HFFc6 (cell line): ENCODE measurements around the gene SPC25. TPM values are rescaled to one million over a fixed set of nuclear protein-coding genes. Genes with fewer than 3 reads are reported as not detected.
"Not testable (repeated sequence)": the region's sequence is repeated elsewhere in the genome, so short reads cannot be mapped to it uniquely, and the experiment has no call there.

ENCODE experiments used
- DNase-seq: peaks from one replicate; pipeline ENCODE4 v3.0.0-alpha.2; 2018
- H3K27ac Mint-ChIP-seq: 2 replicates; pipeline ENCODE4 v1.8.0; 2020; ENCODE audit warnings: mild to moderate bottlenecking, mixed read lengths
- H3K27me3 Mint-ChIP-seq: 2 replicates; pipeline ENCODE4 v1.8.0; 2021; ENCODE audit warnings: mild to moderate bottlenecking, moderate library complexity, mixed read lengths; ENCODE audit not compliant: insufficient read depth
- H3K36me3 Mint-ChIP-seq: 2 replicates; pipeline ENCODE4 v1.8.0; 2021; ENCODE audit warnings: low read depth, mixed read lengths
- H3K4me1 Mint-ChIP-seq: 2 replicates; pipeline ENCODE4 v1.8.0; 2020; ENCODE audit warnings: low read depth, mixed read lengths
- H3K4me3 Mint-ChIP-seq: 2 replicates; pipeline ENCODE4 v1.8.0; 2020; ENCODE audit warnings: mild to moderate bottlenecking, moderate library complexity, mixed read lengths
- H3K9me3 Mint-ChIP-seq: 2 replicates; pipeline ENCODE4 v1.8.0; 2020; ENCODE audit warnings: mild to moderate bottlenecking, mixed read lengths
- CTCF ChIP-seq: fragments of 200-600 bp; sonication (generic); IDR thresholded peaks from 2 replicates; pipeline ENCODE4 v1.5.0; 2021; ENCODE audit warnings: antibody characterized with exemption, mild to moderate bottlenecking
- long read RNA-seq: library from polyadenylated mRNA; unstranded; transcript quantifications from one replicate; pipeline ENCODE4 v2.0.0, GENCODE V29; 2019
- total RNA-seq, 6 experiments: library from RNA; stranded (reverse); fragmentation: NEBNext Ultra II Directional; extraction: Animal tissue kit (Norgen Biotek cat#: 25700); gene quantifications; 2 replicates in 1 of 6; 3 replicates in 5 of 6; pipeline ENCODE4 v1.2.3, GENCODE V29; 2021

The SPC25 gene
- 10 to 100 TPM in 5 of 6 experiments, 1 to 10 TPM in 1; 9.4 to 22.6 (median 16.2) TPM for total RNA-seq
- long read RNA-seq, transcript SPC25-201 (7 exons, 1,354 nt), result major isoform, 14 of 14 reads
- long read RNA-seq, partial matches to known transcripts, result 0 of 14 reads
- long read RNA-seq, other reads (novel, unspliced or antisense), result 0 of 14 reads

GRCh38 chr2:168890006-168890782, at the start of gene SPC25:
TSS of gene SPC25 (minus strand) at chr2:168890430. CDS start at chr2:168889519, 911 bp downstream.
- H3K4me3 Mint-ChIP-seq, result peak within 1 kb of the TSS; percentile 100
- peak; percentile 90 for DNase-seq
- peaks cover 9% of the 10 kb centered on the region for H3K27me3 Mint-ChIP-seq
- no peaks in the 10 kb centered on the region for H3K9me3 Mint-ChIP-seq
- peak within 1 kb of the TSS; percentile 91 for H3K27ac Mint-ChIP-seq
- peaks cover 28% of the 10 kb centered on the region for H3K4me1 Mint-ChIP-seq
- peak; percentile 39 for TF ChIP-seq CTCF
- 0 out of 2 replicates have a peak, but pooled peaks cover 5% of the 10 kb centered on the region for H3K36me3 Mint-ChIP-seq

- DNase-seq, result no peak
- TF ChIP-seq CTCF, result no peak
- Mint-ChIP-seq H3K4me3 (no peak overlapping the region), H3K9me3 (no peaks in the 10 kb centered on the region), H3K36me3 (no peaks in the 10 kb centered on the region), H3K27ac (no peak overlapping the region), H3K27me3 (no peaks in the 10 kb centered on the region), H3K4me1 (peaks cover 13% of the 10 kb centered on the region)
Observed at GRCh38 chr2:168939918-168940317, 49.7 kb upstream of the SPC25 start.

DNA sequence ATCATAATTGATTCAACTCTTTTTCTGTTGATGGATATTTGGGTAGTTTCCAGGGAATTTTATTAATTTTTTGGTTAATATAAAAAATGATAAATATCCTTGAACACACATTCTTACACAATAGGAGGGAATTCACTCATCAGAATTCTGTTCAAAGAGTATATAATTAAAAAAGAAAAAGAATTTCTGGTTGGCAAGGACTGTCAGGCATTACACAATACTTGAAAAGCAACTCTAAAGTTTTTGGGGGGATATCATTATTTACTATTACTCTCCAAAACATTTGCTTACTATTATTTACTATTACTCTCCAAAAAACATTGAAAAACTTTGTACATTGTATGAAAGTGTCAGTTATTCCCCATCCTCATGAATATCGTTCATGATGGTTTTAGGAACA, 48.8 kb upstream of the SPC25 start:
- H3K9me3 Mint-ChIP-seq, result no peaks in the 10 kb centered on the region
- H3K4me3 Mint-ChIP-seq, result no peak overlapping the region
- no peak for DNase-seq
- peaks cover 18% of the 10 kb centered on the region for H3K4me1 Mint-ChIP-seq
- no peaks in the 10 kb centered on the region; the same call in 1 of the 2 replicates for H3K27me3 Mint-ChIP-seq
- H3K27ac Mint-ChIP-seq, result no peak overlapping the region
- TF ChIP-seq CTCF, result no peak
- no peaks in the 10 kb centered on the region for H3K36me3 Mint-ChIP-seq

DNA sequence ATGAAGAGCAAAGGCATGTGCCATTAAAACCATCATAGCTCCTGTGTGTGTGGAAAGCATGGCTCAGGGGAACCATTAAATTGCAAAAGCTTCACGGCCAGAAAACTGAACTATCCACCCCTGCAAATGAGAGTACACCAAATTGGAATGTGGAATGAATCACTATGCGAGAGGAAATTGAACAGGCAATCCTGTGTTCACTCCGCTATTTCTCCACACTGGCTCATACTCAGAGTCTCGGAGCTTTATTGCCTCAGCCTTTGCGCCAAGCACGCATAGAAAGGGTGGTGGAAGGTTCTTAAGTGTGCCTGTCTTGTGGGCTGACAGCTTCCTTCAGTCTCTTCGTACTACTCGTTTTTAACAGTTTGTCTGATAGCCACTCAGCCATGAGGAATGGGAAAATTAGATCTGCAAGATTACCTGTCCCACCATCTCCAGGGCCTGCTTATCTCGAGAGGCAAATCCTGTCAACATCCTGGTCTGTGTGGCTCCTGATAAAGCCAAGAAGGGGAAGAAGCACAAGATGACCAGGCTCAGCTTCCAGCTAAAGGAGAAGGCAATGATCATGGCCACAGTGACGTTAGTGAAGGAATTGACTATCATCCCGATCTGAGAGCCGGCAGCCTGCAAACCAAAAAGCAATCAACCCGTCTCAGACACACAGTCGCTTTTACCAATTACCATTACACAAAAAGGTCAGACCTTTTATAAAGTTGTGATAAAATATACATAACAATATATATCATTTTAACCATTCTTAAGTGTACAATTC, 45.8 kb upstream of the SPC25 start:
- Mint-ChIP-seq H3K4me1 (peaks cover 18% of the 10 kb centered on the region), H3K4me3 (peak overlapping the region; percentile 17; the same call in 1 of the 2 replicates), H3K27ac (no peak overlapping the region), H3K36me3 (no peaks in the 10 kb centered on the region), H3K9me3 (no peaks in the 10 kb centered on the region), H3K27me3 (peaks cover 5% of the 10 kb centered on the region; the same call in 1 of the 2 replicates)
- peak; percentile 46 for DNase-seq
- no peak for TF ChIP-seq CTCF

GRCh38 chr2:168934826-168935225, 44.6 kb upstream of the SPC25 start:
- Mint-ChIP-seq H3K9me3 (no peaks in the 10 kb centered on the region), H3K27ac (no peak overlapping the region), H3K4me3 (no peak overlapping the region), H3K36me3 (no peaks in the 10 kb centered on the region), H3K27me3 (peaks cover 5% of the 10 kb centered on the region), H3K4me1 (peaks cover 18% of the 10 kb centered on the region)
- no peak for TF ChIP-seq CTCF
- no peak for DNase-seq

DNA sequence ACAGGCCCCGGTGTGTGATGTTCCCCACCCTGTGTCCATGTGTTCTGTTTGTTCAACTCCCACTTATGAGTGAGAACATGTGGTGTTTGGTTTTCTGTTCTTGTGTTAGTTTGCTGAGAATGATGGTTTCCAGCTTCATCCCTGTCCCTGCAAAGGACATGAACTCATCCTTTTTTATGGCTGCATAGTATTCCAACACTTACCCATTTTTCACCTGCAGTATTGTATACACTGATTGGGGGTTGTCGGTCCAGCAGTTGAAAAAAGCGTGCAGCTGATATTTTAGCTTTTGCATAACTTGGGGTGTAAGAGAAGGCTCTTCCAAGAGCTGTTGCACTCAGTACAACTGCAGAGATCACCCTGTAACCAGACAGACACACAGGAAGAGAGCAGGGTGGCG, 41.9 kb upstream of the SPC25 start:
- H3K4me3 Mint-ChIP-seq, DNase-seq, H3K27ac Mint-ChIP-seq, H3K9me3 Mint-ChIP-seq, H3K36me3 Mint-ChIP-seq: not testable (repeated sequence)
- H3K27me3 Mint-ChIP-seq, result peaks cover 10% of the 10 kb centered on the region
- peaks cover 18% of the 10 kb centered on the region for H3K4me1 Mint-ChIP-seq
